ENCODE measurements around the gene FNDC3A.

GRCh38 chr13:49184621-49185020 is 208.9 kb downstream of the FNDC3A start:
- TF ChIP-seq, protein P1, sequence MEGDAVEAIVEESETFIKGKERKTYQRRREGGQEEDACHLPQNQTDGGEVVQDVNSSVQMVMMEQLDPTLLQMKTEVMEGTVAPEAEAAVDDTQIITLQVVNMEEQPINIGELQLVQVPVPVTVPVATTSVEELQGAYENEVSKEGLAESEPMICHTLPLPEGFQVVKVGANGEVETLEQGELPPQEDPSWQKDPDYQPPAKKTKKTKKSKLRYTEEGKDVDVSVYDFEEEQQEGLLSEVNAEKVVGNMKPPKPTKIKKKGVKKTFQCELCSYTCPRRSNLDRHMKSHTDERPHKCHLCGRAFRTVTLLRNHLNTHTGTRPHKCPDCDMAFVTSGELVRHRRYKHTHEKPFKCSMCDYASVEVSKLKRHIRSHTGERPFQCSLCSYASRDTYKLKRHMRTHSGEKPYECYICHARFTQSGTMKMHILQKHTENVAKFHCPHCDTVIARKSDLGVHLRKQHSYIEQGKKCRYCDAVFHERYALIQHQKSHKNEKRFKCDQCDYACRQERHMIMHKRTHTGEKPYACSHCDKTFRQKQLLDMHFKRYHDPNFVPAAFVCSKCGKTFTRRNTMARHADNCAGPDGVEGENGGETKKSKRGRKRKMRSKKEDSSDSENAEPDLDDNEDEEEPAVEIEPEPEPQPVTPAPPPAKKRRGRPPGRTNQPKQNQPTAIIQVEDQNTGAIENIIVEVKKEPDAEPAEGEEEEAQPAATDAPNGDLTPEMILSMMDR (IDR thresholded peaks at IDR 0.05; ENCODE audit: insufficient read depth, low read length), result no peak
- TF ChIP-seq POLR2AphosphoS5 (IDR thresholded peaks at IDR 0.05; ENCODE audit: low read depth) (no peak), REST (IDR thresholded peaks at IDR 0.05; ENCODE audit: insufficient replicate concordance, low read depth) (no peak)

Data from HL-60 (cell line).